HG03342 (cell line): ENCODE measurements around the gene RNASEH1.

Experiments used
- ATAC-seq: cut with Tn5 transposase; IDR thresholded peaks from one replicate; pipeline ENCODE4 v1.9.1; 2021; ENCODE audit warnings: mild to moderate bottlenecking, moderate library complexity; ENCODE audit not compliant: unreplicated experiment

The RNASEH1 gene

GRCh38 chr2:3558205-3559014 lies at the start of gene RNASEH1:
Gene RNASEH1, minus strand, starts transcription at chr2:3558333. Its CDS starts 73 bp downstream, at chr2:3558260.
- peak; percentile 98 for ATAC-seq

DNA sequence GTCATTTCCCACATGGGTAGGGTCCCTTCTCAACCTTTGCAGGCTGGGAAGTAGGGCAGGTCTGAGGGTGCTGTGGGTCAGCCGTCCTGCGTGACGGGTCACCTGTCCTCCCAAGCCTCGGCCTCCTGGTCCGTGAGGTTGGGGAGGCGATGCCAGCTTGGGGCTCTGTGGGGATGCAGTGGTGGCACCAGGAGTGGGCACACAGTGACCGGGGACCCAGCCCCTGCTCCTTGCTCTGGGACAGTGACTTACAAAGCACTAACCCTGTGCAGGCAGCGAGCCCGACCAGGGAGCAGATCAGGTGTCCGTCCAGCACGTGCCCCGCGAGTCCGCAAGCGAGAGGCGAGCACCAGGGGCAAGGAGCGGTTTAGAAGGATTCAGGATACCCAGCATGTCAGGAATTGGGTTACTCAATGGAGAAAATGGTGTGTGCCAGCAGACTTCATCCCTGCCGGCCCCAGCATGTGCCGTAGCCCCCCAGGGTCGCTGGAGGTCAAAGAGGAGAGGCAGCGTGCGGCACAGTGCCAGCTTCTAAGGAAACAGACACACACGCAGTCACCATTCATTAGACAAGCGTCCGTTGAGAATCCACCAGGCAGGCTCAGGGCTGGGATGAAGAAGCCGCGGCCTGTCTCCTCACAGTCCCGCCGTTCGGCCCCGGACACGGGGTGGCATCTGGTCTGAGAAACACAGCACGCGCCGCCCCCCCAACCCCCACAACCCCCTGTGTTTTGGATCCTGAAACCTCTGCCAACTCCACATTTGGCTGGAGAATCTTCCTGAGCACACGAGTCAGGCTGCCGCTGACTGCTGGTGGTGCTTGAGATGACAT lies 48.5 kb upstream of the RNASEH1 start:
- no peak for ATAC-seq

DNA sequence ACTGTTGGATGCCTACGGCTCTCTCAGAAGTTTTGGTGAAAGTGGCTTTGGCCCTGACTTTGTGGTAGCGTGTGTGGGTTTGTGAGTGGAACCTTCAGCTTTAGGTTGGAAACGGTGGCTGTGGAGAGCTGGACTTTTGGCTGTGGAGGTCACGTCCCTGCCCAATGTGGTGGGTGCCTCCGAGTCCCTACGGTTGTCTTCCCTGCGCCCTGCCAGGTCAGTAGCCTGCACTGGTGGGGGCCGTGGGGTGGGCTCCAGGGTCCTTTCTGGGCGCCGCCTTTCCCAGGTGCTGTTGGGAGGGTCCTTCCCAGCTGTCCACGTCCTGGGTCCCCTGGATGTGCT lies 47.9 kb upstream of the RNASEH1 start:
- ATAC-seq, result no peak

GRCh38 chr2:3604991-3605961 lies 47.1 kb upstream of the RNASEH1 start:
- ATAC-seq, result no peak

- no peak for ATAC-seq
Measured at GRCh38 chr2:3604207-3604877, 46.2 kb upstream of the RNASEH1 start.

GRCh38 chr2:3603536-3604206 lies 45.5 kb upstream of the RNASEH1 start:
- ATAC-seq, result no peak

DNA sequence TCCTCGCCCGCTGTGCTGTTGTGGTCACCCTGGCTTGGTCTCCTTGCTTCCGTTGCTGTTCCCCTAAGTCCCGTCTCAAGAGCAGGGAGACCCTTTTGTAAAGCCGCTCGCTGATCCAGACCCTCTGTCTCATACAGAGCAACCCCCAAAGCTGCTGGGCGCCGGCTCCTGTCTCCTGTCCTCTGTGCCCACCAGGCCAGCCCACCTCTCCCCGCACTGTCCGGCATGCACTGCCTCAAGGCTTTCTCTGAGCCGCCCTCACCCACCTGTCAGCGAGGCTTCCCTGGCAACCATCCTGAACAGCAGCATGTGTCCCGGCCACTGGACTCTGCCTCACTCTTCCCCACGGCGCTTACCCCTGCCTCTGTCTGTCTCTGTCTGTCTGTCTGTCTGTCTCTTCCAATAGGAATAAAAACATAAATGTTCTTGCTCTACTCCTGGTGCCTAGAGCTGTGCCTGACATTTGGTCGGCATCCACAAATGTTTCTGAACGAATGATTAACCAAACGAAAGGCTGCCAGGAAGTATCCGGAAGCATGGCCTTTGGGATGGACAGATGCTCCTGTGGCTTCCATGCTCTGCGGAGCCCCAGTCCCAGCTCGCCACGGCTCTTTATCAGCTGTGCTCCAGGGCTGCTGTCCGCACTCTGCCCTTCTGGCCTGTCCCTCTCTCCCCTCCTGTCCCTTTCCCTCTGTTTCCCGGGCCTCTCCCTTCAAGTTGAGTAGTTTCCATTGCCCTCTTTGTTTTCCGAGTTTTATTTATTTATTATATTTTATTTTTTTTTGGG lies 44.6 kb upstream of the RNASEH1 start:
- no peak for ATAC-seq

DNA sequence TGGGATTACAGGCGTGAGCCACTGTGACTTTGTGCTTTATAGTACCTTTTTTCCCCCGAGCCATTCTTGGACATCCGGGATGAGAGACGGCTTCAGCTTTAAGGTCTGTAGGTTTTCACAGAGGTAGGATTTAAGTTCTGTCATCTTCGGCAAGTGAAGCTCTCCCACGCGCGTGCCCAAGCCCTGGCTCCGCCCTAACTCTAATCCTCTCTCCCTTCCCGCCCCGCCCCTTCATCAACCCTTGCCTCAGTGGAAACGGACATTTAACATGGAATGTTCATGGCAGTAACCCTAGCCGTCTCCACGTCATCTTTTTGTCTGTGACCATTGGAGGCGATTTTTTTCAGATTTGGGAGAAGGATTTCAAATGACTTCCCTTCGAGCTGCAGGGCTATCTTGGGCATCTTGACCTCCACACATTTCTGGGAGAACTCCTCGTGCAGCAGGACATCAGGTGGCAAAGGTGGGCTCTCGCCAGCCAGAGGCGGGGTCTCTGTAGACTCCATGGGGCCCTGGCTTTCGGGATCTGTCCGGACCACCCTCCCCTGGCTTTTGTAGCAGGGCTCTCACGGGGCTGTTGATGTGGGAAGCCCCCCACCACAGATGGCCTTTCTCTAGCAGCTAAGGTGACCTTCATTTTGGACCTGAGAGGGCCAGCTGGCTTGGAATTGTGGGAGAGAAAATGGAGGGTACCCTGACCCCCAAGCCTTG lies 43.6 kb upstream of the RNASEH1 start:
- no peak for ATAC-seq

DNA sequence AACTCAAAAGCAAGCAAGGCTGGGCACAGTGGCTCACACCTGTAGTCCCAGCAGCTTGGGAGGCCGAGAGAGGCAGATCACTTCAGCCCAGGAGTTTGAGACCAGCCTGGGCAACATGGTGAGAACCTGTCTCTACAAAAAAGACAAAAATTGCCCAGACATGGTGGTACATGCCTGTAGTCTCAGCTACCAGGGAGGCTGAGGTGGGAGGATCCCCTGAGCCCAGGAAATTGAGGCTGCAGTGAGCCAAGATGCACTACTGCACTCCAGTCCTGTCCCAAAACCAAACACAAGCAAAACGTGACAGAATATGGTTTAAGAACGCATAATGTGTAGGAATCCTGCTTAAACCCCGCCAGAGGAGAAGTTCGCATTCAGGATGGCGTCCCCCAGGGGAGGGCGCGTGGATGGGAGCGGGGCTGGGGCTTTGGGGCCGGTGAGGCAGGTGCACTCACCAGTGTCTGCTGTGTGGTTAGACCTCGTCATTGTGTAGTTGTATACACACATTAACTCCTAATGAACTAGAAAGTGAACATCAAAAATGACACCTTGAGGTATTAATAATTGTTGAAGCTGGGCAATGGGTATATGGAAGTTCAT lies 42.2 kb upstream of the RNASEH1 start:
- ATAC-seq, result no peak

GRCh38 chr2:3598912-3599854 lies 41.0 kb upstream of the RNASEH1 start:
- no peak for ATAC-seq

DNA sequence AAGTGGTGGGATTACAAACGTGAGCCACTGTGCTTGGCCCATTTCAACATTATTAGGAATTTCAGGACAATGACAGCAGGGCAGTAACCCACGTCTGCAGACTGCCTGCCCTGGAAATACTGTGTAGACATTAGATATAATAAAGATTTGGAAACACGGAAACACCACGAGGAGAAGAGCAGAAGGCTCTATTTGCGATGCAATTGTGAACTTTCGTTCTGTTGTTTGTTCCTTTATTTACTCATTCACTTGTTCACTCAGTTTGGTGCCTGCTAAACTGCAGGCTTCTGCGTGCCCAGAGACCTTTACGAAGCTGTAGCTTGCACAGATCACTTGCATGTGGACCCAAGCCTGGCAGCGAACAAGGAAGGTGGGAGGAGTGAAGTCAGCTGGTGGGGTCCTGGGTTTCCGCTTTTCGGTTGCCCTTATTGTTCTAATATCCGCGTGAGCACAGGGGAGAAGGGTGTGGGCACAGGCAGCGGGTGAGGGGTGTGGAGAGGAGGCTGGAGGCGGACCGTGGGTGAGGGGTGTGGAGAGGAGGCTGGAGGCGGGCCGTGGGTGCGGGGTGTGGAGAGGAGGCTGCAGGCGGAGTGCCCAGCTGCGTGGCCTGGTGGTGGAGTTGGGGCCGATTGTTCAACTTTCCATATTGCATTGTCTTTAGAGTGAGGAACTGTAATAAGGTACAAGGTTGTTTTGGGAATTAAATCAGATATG lies 40.2 kb upstream of the RNASEH1 start:
- no peak for ATAC-seq

DNA sequence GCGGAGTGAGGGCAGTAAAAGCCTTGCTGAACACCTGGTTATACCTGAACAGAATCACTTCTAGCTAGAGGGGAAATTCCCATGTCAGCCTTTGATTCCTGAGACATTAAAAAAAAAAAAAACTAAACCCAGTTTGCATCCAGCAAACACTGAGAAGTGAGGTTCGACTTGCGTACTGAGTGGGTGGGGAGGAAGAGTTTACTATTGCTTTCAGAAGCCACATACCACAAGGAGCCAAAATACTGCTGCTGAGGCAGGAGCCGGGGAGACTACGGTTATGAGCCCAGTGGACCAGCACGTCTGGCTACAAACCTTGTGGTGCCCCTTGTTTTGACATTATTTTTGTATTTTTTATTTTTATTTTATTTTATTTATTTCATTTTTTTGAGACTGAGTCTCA lies 39.4 kb upstream of the RNASEH1 start:
- ATAC-seq, result peak; percentile 48

DNA sequence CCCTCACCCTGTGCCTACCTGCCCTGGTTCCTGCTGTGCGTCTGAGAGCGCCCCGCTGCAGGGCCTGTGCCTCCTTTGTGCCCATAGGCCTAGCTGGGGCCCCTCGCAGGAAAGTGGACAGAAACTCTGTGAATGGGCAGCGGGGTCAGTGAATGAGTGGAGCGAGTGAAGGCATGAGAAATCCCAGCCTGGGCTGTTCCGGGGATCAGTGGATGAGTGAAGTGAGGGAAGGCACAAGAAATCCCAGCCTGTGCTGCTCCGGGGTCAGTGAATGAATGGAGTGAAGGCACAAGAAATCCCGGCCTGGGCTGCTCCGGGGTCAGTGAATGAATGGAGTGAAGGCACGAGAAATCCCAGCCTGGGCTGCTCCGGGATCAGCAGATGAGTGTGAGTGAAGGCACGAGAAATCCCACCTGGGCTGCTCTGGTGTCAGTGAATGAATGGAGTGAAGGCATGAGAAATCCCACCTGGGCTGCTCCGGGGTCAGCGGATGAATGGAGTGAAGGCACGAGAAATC lies 38.8 kb upstream of the RNASEH1 start:
- ATAC-seq, result no peak

- ATAC-seq, result peak; percentile 83
Measured at GRCh38 chr2:3595985-3596384, 37.9 kb upstream of the RNASEH1 start.

DNA sequence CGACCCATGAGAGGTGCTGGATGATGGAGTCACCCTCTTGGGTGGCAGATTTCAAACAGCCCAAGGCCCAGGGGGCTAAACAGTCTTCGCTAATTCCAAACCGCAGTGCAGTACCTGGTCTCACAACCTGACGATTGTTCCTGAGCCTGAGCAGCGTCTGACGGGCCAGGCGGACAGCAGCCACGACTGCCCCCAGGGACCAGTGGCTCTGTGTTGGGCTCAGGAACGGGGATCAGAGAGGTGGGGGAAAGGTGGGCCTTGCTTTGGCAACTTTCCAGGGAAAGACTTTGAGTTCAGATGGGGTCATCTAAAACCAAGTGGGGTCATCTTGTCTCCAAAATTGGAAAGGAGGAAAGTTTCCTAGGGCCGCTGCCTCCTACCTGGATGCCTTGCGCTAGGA lies 37.3 kb upstream of the RNASEH1 start:
- no peak for ATAC-seq
